Mucosa of gallbladder (tissue), 1 donor: ENCODE data around the gene COL21A1. TPM values are rescaled to one million over a fixed set of nuclear protein-coding genes. Genes with fewer than 3 reads are reported as not detected.

ENCODE experiments used
- DNase-seq: peaks from one replicate; pipeline ENCODE4 v3.0.0-alpha.2; 2020; ENCODE audit warnings: low spot score
- total RNA-seq: library from RNA; stranded (reverse); gene quantifications from one replicate; pipeline ENCODE4 v1.2.1, GENCODE V29; 2021
- donor health status: DM: no; HTN: no; CAD: no.

The COL21A1 gene
- total RNA-seq, 1 donor from 2014 or later: 3.3 TPM

DNA sequence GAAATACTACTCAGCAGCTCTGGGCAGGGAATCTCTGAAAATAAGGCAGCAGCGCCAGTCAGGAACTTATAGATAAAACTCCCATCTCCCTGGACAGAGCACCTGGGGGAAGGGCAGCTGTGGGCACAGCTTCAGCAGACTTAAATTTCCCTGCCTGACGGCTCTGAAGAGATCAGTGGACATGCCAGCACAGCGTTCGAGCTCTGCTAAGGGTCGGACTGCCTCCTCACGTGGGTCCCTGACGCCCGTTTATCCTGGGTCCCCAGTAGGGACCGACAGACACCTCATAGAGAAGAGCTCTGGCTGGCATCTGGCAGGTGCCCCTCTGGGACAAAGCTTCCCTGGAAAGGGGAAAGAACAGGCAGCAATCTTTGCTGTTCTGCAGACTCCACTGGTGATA is 59.0 kb downstream of the COL21A1 start:
- DNase-seq: no peak

DNA sequence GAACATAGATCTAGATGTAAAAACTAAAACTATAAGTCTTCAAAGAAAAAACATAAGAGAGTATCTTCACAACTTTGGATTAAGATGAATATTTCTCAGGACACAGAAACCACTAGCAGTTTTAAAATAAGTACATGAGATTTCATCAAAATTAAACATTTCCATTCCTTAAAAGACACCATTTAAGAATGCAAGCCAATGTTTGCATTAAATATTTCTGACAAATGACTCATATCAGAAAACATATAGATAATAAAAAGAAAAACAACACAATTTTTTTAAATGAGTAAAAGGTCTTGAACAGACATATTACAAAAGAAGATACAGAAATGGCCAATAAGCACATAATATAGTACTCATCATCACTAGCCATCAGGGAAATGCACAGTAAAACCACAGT is 59.7 kb downstream of the COL21A1 start:
- no peak for DNase-seq

DNA sequence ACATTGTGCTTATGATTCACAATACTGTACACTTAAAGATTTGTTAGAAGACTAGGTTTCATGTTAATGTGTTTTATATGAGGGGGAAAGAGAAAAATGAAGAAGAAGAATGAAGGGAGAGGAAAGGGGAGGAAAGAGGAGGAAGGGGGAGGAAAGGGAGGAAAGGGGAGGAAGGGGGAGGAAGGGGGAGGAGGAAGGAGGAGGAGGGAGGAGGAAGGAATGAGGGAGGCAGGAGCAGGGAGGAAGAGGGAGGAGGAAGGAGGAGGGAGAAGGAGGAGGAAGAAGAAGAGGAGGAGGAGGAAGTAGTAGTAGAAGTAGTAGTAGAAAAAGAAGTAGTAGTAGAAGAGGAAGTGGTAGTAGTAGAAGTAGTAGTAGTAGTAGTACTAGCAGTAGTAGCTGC is 70.6 kb downstream of the COL21A1 start:
- no peak for DNase-seq

DNA sequence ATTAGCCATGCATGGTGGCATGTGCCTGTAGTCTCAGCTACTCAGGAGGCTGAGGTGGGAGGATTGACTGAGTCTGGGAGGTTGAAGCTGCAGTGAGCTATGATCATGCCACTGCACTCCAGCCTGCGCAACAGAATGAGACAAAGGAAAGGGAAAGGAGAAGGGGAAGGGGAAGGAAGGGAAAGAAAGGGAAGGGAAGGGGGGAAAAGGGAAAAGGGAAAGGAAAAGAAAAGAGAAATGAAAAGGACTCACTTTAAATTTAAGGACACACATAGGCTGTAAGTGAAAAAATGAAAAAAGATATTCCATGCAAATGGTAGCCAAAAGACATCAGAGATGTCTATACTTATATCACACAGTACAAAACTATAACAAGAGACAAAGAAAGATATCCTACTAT is 74.2 kb downstream of the COL21A1 start:
- DNase-seq: no peak

- no peak for DNase-seq
Observed at GRCh38 chr6:56172144-56172543, 75.2 kb downstream of the COL21A1 start.

DNA sequence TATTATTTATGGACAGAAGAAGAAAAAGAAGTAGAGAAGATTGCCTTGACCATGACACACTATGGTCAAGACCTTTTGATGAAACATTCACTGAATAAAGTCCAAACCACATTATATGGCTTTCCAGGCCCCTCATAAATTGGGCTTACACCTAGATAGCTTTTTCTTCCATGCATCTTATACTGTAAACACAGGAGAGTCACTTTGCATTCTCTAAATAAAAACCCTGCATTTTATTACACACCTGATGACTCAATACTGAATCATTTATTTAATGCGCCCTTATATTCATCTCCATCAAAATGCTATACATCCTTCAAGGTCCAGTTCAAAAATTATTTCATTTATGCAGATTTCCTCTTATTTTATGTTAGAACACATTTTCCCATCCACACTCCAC is 78.0 kb downstream of the COL21A1 start:
- DNase-seq: no peak

DNA sequence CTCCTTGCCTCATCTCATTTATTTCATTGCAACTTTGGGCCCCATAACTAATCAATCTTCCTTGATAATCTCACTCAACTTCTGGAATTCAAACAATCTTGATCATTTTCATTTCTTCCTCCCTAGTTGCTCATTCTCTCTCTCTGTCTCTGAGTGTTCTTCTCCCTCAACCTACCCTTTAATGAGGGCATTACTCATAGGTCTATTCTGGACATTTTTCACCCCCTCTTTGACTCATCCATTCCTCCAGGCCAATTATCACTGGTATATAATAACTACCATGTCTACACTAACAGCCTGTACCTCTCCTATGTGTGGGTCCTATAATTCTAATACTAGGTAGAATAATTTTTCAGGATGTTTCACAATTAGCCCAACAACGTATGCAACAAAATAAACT is 78.8 kb downstream of the COL21A1 start:
- DNase-seq: no peak

DNA sequence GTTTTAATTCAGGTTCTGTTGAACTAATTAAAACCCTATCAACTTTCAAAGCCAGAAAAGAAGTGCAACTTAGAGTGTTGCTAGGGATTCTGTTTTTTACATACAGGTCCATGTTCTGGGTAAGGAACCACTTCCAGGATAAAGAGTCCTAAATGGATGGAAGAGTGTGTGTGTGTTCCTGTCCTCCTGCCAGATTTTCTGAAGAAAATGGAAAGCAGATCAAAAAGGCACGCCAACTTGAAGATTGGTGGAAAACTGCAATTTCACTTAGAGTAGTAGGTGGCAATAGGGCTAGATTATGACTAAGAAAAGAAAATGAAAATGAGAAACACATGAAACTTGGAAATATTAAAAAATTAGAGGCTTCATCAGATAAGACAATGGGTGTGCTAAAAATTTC is 85.3 kb downstream of the COL21A1 start:
- DNase-seq: no peak

GRCh38 chr6:56160489-56160888 is 86.9 kb downstream of the COL21A1 start:
- no peak for DNase-seq

DNA sequence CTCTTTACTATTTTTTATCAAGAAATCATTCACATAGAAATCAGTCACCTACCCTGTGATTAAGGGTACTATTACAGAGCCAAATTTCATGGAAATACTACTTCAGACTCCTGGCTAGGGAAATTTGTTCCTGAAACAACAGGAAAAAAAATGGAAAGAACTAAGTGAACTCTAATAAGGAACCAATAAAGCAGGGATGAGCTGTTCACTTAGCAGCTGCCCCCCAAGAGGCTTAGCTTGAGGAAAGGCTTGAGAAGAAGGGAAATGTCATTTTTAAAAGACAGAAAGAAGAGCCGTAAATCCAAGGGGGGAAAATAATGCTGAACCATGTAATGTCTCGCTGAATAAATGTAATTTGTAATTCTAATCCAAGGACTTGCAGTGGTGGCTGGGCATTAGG is 88.8 kb downstream of the COL21A1 start:
- DNase-seq: no peak

DNA sequence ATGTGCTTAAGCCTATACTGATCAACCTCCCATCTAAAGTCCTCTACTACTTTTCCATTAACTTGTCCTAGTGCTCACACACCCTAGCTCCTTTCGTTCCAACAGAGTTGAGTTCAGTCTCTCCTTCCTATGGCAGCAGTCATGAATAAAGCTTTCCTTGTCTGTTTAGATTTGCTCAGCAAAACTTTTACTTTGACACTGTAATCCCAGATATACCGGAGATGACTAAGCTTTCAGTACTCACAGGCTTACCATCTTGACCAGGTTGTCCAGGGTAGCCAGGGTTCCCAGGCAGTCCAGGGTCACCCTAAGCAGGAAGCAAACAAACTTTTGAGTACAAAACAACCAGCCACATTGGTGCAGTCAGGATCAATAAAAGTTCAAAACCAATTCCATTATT is 90.7 kb downstream of the COL21A1 start:
- DNase-seq: no peak

GRCh38 chr6:56155634-56156141 is 91.7 kb downstream of the COL21A1 start:
- no peak for DNase-seq

DNA sequence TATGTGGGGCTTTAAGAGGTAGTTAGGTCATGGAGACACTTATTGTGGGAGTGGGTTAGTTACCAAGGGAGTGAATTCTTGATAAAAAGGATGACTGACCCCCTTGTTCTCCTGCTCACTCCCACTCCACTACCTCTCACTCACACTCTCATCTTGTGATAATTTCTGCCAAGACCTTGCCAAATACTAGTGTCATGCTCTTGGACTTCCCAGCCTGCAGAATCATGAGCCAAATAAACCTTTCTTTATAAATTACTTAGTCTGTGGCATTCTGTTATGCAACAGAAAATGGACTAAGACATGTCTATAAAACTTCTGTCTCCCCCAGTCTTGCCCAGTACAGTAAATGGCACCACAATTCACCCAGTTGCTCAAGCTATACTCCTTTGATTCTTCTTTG is 93.3 kb downstream of the COL21A1 start:
- no peak for DNase-seq

DNA sequence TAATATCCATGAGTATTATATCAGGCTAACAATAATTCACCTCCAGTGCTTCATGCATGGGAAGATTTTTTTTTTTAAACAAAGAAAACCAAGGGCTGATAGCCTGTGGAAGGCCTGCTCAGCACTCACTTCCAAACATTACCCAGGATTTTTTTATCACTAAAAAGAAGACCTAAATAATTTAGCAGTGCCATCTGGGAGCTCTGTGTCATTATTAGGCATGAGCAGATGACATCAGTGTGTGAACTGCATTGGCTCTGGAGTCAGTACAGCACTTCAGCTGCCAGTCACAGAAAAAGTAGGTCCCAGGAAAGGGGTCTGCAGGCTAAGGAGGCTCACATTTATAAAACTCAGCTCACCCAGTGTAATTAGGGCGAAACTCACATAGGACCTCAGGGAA is 94.8 kb downstream of the COL21A1 start:
- DNase-seq: no peak

- no peak for DNase-seq
Observed at GRCh38 chr6:56151609-56152224, 95.7 kb downstream of the COL21A1 start.

DNA sequence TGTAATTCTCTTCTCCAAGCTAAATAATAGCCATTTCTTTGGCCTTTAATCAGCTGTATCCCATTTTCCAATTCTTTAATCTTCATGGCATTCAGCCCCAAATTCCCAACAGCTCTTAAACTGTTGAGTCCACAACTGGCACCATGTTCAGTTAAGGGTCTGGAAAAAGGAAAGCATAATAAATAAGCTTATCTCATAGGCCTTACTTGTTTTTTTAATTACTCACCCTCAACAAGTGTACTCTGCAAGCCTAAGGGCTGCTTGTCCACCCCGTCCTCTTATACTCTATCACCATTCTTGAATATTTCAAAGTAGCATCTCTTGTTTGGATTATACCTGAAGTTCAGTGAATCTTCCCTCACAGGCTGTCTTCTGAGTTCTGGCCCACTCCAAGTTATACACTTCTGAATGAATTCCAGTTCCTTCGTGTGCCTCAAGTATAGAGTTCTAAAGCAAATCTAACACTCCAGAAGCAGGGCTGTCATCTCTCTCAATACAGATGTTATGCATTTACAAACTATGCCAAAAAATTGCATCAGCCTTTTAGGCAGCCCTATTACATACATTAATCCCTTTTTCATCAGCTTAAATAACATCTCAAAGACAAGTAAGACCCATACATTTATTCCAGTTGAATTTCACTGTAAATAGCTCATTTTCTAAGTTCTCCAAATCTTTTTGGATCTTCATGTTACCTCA is 98.7 kb downstream of the COL21A1 start:
- DNase-seq: no peak

DNA sequence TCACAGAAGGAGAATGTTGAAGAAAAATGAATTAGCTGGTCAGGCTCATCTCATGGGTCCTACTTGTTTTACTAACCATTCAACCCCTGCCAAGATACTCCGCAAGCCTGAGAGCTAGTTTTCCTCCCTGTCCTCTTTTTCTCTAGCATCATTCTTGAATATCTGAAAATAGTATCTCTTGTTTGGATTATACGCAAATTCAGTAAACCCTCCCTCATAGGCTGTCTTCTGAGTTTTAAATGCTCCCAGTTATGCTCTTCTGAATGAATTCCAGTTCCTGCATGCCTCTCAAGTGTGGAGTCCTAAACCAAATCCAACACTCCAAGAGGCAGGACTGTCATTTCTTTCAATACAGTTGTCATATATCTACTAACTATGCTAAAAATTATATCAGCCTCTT is 99.6 kb downstream of the COL21A1 start:
- no peak for DNase-seq

GRCh38 chr6:56146086-56146485 is 101.3 kb downstream of the COL21A1 start:
- DNase-seq: no peak

DNA sequence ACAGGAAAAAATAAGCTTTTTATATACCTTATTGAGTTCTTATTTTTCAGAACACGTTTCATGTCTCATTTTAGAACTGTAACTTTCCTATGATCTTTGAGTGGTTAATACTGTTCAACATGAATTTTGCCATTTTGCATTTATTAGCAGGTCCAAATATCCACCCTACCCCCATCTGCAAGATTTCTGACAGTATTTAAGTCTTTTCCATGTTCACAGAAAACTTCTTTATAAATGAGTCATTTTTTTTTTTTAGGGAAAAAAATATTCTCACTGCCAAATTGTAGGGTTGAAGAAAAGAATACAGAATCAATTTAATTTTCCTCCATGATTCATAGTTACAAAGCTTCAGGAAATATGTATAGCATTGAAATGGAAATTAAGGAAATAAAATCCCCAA is 101.8 kb downstream of the COL21A1 start:
- DNase-seq: no peak

DNA sequence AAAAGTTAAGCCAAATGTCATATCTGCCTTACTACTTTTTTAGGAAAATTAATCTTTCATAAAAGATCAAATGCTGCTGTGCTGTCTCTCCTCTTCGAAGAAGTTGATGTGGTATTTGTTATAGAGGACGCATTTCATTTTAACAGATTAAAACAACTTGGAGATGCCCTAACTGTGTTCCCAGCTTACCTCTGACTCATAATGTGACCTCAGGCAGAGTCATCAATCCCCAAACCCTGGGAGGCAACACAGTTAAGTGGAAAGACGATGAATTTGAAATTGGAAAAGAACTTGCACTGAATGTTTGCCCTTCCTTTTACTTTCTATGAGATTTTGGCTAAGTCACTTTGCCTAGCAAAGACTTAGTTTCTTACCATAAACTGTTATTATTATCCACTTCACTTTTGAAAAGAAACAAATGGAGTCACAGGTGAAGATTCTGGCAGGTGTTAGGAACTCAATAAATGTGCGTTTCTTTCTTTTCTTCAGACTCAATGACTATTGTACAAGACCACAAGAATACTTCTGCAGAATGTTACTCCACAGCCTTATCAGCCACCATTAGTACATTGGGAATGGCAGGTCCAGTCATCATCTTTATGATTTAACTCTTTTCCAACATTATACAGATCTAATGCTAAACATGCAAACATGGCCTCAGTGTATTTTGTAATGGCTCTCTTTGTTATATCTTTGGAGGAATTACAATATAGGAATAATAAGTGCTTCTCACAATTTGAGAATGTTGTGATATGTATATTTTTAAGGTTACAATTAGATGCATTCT is 102.6 kb downstream of the COL21A1 start:
- DNase-seq: no peak

DNA sequence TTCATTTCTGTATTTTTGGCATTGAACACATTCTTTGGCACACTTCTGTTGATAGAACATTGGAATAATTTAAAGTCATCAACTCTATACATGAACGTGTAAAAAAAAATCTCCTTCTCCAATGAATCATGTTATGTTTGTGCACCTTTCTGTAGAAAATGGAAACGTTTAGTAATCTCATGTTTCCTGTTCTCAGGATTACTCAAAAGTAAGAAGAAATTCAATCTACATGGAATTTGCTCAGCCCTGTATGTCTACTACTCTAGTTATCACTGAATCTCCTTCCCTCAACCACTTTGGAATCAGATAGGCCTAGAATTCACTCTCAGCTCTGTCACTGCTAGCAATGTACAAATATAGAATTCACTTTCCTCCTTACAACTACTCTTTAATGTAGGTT is 103.6 kb downstream of the COL21A1 start:
- DNase-seq: no peak

GRCh38 chr6:56140090-56140489 is 107.3 kb downstream of the COL21A1 start:
- DNase-seq: no peak

DNA sequence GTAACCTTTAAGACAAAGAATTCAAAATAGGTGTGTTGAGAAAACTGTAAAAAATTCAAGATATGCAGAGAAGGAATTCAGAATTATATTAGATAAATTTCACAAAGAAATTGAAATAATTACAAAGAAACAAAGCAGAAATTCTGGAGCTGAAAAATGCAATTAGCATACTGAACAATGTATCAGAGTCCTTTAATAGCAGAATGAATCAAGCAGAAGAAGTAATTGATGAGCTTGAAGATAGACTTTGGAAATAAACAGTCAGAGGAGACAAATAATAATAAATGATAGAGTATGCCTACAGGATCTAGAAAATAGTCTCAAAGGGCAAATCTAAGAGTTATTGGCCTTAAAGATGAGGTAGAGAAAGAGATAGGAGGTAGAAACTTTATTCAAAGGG is 131.7 kb downstream of the COL21A1 start:
- no peak for DNase-seq
